ENCODE measurements around the gene ZNRF1. TPM values are rescaled to one million over a fixed set of nuclear protein-coding genes. Genes with fewer than 3 reads are reported as not detected.

The ZNRF1 gene
- total RNA-seq, 4 donors from 2014 or later = 28.5 to 58.4 (median 40.4) TPM

DNA sequence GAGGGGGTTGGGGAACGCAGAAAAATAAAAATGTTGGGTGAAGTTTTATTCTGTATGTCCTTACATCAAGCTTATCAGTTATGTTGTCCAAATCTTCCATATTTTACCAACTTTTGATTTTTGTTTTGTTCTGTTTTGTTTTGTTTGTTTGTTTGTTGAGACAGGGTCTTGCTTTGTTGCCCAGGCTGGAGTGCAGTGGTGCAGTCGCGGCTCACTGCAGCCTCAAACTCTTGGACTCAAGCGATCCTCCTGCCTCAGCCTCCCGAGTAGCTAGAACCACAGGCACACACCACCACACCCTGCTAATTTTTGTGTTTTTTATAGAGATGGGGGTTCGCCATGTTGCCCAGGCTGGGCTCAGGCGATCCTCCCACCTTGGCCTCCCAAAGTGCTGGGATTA, 20.8 kb downstream of the ZNRF1 start:
- H3K4me3 ChIP-seq = no peak overlapping the region
- no peak overlapping the region for H3K27ac ChIP-seq
- H3K4me1 ChIP-seq = peaks cover 0 to 30% (median 4%) of the 10 kb centered on the region in 4 donors
- WGBS, 2 donors (ENCODE audit: low coverage in 1 of 2) = 94 to 100% methylated on average over 3 to 7 of the region's 7 CpGs
- in situ Hi-C loops (cut with MboI; ENCODE audit: low pct_ligation_motif_present in 1 of 4, low pct_unique_long_range_greater_than_20kb in 1 of 4, low sequenced_read_pairs in 3 of 4) = no loop called here
- no peaks in the 10 kb centered on the region for H3K27me3 ChIP-seq
- H3K36me3 ChIP-seq = peaks cover 0 to 9% (median 0%) of the 10 kb centered on the region in 4 donors
- intact Hi-C loops (cut with DNase I; ENCODE audit: low total_unique reads) = no loop called here
- no peak for DNase-seq
- peaks cover 3 to 6% of the 10 kb centered on the region in 2 donors for H3K9me3 ChIP-seq
- TF ChIP-seq POLR2AphosphoS5 (IDR thresholded peaks at IDR 0.05) (no peak), EP300 (IDR thresholded peaks at IDR 0.05; ENCODE audit: low read depth) (no peak), POLR2A (IDR thresholded peaks at IDR 0.05) (no peak)
- TF ChIP-seq, protein P1, sequence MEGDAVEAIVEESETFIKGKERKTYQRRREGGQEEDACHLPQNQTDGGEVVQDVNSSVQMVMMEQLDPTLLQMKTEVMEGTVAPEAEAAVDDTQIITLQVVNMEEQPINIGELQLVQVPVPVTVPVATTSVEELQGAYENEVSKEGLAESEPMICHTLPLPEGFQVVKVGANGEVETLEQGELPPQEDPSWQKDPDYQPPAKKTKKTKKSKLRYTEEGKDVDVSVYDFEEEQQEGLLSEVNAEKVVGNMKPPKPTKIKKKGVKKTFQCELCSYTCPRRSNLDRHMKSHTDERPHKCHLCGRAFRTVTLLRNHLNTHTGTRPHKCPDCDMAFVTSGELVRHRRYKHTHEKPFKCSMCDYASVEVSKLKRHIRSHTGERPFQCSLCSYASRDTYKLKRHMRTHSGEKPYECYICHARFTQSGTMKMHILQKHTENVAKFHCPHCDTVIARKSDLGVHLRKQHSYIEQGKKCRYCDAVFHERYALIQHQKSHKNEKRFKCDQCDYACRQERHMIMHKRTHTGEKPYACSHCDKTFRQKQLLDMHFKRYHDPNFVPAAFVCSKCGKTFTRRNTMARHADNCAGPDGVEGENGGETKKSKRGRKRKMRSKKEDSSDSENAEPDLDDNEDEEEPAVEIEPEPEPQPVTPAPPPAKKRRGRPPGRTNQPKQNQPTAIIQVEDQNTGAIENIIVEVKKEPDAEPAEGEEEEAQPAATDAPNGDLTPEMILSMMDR (IDR thresholded peaks at IDR 0.05) = no peak

DNA sequence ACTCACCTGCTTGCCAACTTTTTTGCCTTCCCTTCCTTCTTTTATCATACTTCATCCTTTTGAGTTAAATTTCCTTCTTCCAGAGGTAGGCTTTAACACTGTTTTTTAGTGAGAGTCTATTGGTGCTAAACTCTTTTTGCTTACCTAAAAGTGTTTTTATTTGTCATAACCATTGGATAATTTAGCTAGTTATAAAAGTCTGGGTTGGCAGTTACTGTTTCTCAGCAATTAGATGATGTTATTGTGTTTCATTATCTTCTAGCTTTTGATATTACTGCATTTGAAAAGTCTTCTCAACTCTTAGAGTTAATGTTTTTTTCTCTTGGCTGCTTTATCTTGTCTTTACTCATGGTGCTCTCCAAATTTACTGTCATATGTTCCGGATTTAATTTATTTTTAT, 22.6 kb downstream of the ZNRF1 start:
- Histone ChIP-seq H3K36me3 (peaks cover 0 to 9% (median 0%) of the 10 kb centered on the region in 4 donors), H3K27me3 (no peaks in the 10 kb centered on the region), H3K27ac (no peak overlapping the region), H3K9me3 (peaks cover 3 to 6% of the 10 kb centered on the region in 2 donors), H3K4me1 (peaks cover 0 to 49% (median 5%) of the 10 kb centered on the region in 4 donors), H3K4me3 (no peak overlapping the region)
- TF ChIP-seq POLR2AphosphoS5 (IDR thresholded peaks at IDR 0.05) = no peak
- no peak for TF ChIP-seq POLR2A (IDR thresholded peaks at IDR 0.05)
- TF ChIP-seq EP300 (IDR thresholded peaks at IDR 0.05; ENCODE audit: low read depth) = no peak
- TF ChIP-seq, protein P1 (IDR thresholded peaks at IDR 0.05) = no peak
- in situ Hi-C loops (cut with MboI; ENCODE audit: low pct_ligation_motif_present in 1 of 4, low pct_unique_long_range_greater_than_20kb in 1 of 4, low sequenced_read_pairs in 3 of 4) = no loop called here
- 91 to 94% methylated on average over 1 of the region's 1 CpG for WGBS, 2 donors (ENCODE audit: low coverage in 1 of 2)
- no peak for DNase-seq
- intact Hi-C loops (cut with DNase I; ENCODE audit: low total_unique reads) = no loop called here

DNA sequence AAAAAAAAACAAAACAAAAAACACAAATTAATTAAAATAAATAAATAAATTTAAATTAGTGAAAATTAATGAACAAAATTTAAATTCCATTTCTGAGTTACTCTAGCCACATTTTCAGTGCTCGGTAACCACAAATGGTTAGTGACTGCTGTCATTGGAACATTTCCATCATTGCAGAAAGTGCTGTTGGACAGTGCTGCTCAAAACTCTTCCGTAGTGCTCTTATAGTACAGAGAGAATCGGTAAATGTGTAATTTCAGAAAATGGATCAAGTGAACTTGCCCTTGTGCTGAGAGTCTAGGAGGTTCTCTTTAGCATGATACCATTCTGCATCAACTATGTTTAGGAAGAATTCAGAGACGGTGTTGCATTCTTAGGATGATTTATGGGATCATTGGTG, 23.7 kb downstream of the ZNRF1 start:
- H3K27ac ChIP-seq = no peak overlapping the region
- no peak for DNase-seq
- intact Hi-C loops (cut with DNase I; ENCODE audit: low total_unique reads) (no loop called here), in situ Hi-C loops (cut with MboI; ENCODE audit: low pct_ligation_motif_present in 1 of 4, low pct_unique_long_range_greater_than_20kb in 1 of 4, low sequenced_read_pairs in 3 of 4) (no loop called here)
- WGBS, 2 donors (ENCODE audit: low coverage in 1 of 2) = 90 to 93% methylated on average over 4 of the region's 4 CpGs
- peaks cover 4 to 43% (median 8%) of the 10 kb centered on the region in 4 donors for H3K4me1 ChIP-seq
- H3K27me3 ChIP-seq = no peaks in the 10 kb centered on the region
- TF ChIP-seq EP300 (IDR thresholded peaks at IDR 0.05; ENCODE audit: low read depth) = no peak
- no peak for TF ChIP-seq POLR2AphosphoS5 (IDR thresholded peaks at IDR 0.05)
- TF ChIP-seq POLR2A (IDR thresholded peaks at IDR 0.05) = no peak
- TF ChIP-seq, protein P1 (IDR thresholded peaks at IDR 0.05) = no peak
- peaks cover 0 to 9% (median 0%) of the 10 kb centered on the region in 4 donors for H3K36me3 ChIP-seq
- no peak overlapping the region for H3K4me3 ChIP-seq
- H3K9me3 ChIP-seq = peaks cover 3 to 6% of the 10 kb centered on the region in 2 donors

DNA sequence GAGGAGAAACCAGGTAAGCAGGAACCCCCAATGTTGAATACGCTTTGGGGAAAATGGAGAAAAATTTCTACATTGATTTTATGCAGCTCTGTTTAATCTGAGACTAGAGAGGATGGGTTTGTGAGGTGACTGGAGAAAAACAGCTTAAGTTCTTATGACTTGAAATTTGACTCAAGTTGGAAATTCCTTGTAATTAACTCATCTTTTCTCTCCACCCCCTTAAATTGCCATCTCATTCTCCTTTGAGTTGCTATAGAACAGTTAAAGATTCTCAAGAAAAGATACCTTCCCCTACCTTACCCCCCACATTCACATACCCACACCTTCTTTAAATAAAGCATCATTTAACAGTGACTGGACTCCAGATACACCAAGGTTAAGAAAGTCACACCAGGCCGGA, 24.2 kb downstream of the ZNRF1 start:
- TF ChIP-seq, protein P1 (IDR thresholded peaks at IDR 0.05) = no peak
- H3K36me3 ChIP-seq = peaks cover 0 to 9% (median 0%) of the 10 kb centered on the region in 4 donors
- H3K27ac ChIP-seq = no peak overlapping the region
- H3K9me3 ChIP-seq = peaks cover 3 to 6% of the 10 kb centered on the region in 2 donors
- H3K4me1 ChIP-seq = peaks cover 4 to 38% (median 8%) of the 10 kb centered on the region in 4 donors
- H3K4me3 ChIP-seq = no peak overlapping the region
- WGBS, 2 donors (ENCODE audit: low coverage in 1 of 2) = 97 to 100% methylated on average over 2 of the region's 2 CpGs
- H3K27me3 ChIP-seq = no peaks in the 10 kb centered on the region
- in situ Hi-C loops (cut with MboI; ENCODE audit: low pct_ligation_motif_present in 1 of 4, low pct_unique_long_range_greater_than_20kb in 1 of 4, low sequenced_read_pairs in 3 of 4) = no loop called here
- DNase-seq = no peak
- intact Hi-C loops (cut with DNase I; ENCODE audit: low total_unique reads) = no loop called here
